GM21717 (cell line): ENCODE data around the gene SEC24B.
A peak's percentile ranks its signal among the peaks of the same experiment; 100 is the strongest.

Experiments
- ATAC-seq: cut with Tn5 transposase; IDR thresholded peaks from one replicate; pipeline ENCODE4 v1.9.1; 2021; ENCODE audit warnings: mild to moderate bottlenecking, moderate library complexity; ENCODE audit not compliant: unreplicated experiment

The SEC24B gene

GRCh38 chr4:109433205-109434006 is at the start of gene SEC24B:
SEC24B (plus strand) TSS chr4:109433815; CDS start chr4:109433870, 55 bp downstream.
- peak; percentile 95 for ATAC-seq

DNA sequence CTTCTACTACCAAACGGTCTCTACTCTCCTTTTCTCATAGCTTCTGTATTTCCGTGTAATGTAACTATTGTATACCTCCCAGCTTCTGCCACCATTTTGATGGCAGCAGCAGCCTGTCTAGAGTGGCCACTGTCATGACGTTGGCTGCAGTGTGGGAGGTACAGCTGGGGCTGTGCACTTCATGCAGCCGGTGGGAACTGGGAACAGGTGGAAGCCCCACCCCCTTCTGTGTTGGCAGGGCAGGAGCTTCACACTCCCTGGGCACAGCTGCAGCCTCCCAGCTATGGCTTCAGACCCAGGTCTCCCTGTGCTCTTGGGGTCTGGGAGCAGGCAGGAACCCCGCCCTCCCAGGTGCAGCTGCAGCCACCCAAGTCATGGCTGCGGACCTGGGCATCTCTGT is 49.8 kb upstream of the SEC24B start:
- no peak for ATAC-seq

DNA sequence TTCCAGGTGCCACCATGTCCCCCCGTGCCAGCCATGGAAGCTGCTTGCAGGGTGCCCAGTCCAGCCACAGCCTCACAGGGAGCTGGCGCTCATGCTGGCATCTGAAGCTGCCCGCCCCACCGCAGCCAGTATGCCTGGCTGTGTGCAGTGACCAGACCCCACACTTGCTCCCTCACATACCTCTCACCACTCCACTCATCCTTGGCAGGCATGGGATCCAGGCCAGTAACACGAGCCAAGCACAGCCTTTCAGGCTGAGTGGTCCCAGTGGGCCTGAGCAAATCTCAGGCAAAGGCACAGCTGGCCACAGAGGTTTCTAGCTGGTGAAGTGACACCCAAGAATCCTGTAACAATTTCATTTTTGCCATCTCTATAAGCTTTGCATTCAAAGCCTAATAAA is 48.4 kb upstream of the SEC24B start:
- no peak for ATAC-seq

DNA sequence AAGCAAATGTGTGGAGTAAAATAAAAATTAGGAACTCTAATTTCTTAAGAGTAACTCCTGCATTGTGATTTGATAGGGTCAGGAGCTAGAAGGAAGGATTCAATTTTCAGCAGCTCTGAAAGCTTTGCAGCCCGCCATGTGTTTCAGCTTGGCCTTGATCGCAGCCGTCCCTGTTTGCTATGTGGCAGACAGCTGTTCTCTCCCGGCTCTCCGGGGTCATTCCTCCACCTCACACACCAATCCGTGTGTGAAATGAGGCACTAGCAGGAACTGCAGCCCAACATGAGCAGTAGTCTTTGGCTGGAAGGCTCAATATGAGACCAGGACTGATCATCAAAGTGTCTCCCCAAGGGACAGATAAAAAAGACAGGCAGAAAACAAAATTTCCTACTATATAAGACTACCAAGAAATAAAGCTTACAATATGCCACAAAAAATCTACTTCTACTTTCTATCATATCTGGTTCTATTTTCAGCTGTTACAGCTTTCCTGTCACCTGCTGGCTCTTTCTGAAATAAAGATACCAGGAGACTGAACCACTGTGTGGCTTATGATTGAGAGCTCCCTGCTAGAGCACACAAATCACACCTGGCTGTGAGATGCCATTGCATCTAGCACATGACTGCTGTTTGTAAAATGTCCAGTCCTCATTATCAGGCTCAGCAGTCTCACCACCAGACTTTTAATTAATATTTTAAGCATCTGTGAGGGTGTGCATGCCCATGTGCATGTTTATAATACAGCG is 44.1 kb upstream of the SEC24B start:
- peak; percentile 80 for ATAC-seq

GRCh38 chr4:109390115-109390768 is 43.4 kb upstream of the SEC24B start:
- peak; percentile 57 for ATAC-seq

- ATAC-seq: no peak
Measured at GRCh38 chr4:109395694-109396093, 37.9 kb upstream of the SEC24B start.

DNA sequence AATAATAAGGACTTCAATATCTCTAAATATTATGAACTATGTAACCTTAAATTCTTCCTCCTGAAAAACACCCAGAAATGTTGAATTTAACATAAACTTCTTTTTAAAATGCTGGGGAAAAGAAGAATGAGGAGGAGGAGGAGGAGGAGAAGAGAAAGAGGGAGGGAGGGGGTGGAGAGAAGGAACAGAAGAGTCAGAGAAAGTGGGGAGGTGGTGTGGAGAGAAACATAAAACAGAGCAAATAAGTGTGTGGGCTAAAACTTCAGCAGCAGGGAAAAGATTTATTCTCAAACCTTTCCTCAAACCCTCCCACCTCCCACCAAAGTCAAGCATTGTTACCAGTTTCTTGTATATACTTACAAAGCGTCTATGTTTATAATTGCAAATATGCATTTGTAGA is 34.7 kb upstream of the SEC24B start:
- no peak for ATAC-seq

- ATAC-seq: peak; percentile 73
Measured at GRCh38 chr4:109406337-109406931, 27.2 kb upstream of the SEC24B start.

DNA sequence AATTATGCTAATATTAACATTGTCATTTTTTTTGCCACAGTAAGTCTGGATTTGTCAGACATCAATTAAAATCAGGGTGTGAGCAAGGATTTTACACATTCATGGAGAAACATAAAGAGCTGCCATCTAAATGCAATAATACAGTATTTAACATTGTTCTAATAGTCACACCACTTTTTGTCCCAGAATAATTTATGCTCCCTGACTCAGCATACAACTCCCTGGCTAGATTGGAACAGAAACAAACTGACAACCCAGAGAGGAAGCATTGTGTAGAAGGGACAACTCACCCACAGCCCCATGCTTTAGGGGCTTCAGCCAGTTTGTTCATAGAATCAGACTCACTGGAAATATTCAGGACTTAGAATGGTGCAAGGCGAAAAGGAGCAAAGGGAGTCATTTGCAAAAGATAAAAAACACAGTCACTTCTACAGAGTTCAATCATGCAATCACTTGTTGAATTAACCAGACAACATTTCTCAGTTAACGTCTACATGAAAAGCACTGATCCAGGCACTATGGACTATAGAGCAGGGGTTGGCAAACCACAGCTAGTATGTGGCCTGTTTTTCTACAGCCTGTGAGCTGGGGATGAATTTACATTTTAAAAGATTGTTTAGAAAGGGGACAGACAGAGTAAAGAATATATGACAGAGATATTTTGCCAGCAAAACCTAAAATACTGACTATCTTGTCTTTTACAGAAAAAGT is 26.4 kb upstream of the SEC24B start:
- no peak for ATAC-seq

GRCh38 chr4:109408711-109409110 is 24.9 kb upstream of the SEC24B start:
- ATAC-seq: no peak

GRCh38 chr4:109410226-109410625 is 23.4 kb upstream of the SEC24B start:
- ATAC-seq: no peak

- no peak for ATAC-seq
Measured at GRCh38 chr4:109410776-109411175, 22.8 kb upstream of the SEC24B start.

DNA sequence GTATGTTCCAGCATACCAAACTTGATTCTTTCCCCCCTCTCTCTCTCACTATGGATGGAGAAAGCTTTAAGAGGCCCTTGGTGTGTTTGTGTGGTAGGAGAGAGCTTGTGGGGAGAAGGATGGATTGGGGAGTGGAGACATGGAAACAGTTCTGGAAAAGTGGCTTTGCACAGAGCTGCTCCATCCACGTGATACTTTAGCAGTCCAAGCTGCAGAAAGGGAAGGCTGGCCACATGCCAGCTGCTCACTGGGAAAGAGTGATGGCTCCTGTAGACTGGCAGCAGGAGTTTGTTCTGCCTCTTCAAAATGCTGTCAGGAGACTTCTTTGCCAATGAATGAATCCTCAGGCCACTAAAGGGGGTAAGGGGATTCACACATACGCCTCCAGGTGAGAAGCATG is 21.7 kb upstream of the SEC24B start:
- no peak for ATAC-seq

DNA sequence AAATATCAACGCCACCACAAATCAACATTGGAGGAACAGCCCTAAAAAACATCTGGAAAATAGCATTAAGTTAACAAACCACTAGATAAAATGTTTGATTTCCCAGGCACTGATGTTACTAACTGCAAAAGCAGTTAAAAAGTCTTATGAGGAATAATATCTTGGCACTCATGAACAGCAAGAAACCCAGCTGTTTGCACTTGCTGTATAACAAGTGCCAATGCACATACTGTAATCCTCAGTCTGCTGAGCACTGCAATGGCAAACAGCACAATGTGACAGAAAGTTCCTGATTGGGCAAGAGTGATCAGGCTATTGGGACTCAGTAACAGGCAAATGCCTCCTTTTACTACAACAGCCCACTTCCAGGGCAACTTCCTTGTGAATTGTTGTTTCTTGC is 20.8 kb upstream of the SEC24B start:
- no peak for ATAC-seq

GRCh38 chr4:109414938-109415337 is 18.7 kb upstream of the SEC24B start:
- ATAC-seq: no peak

- ATAC-seq: no peak
Measured at GRCh38 chr4:109418588-109418987, 15.0 kb upstream of the SEC24B start.

- no peak for ATAC-seq
Measured at GRCh38 chr4:109419679-109420078, 13.9 kb upstream of the SEC24B start.

- no peak for ATAC-seq
Measured at GRCh38 chr4:109424093-109424841, 9.3 kb upstream of the SEC24B start.

GRCh38 chr4:109425405-109425804 is 8.2 kb upstream of the SEC24B start:
- ATAC-seq: no peak

DNA sequence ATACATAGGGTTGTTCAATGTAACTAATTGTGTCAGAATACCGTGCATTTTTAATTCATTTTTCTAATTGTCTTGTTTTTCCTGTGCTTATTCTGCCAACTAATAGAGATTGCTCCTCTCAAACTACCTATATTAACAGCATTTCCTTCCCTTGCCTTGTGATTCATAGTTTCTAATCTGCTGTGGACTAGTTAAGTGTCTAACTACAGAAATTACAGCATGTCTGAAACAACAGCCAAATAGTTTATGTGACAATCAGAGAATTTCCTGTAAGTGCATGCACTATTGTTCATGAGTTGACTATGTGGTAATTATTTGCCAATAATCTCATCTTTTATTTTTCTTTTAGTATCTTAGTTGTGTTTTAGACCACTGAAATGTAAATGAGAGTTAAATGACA is 4.1 kb upstream of the SEC24B start:
- no peak for ATAC-seq
